ENCODE measurements around the gene IGSF23. TPM values are rescaled to one million over a fixed set of nuclear protein-coding genes. Genes with fewer than 3 reads are reported as not detected.

The IGSF23 gene
- total RNA-seq, 6 experiments from 2014 or later = 4.4 to 15.2 (median 9.0) TPM

DNA sequence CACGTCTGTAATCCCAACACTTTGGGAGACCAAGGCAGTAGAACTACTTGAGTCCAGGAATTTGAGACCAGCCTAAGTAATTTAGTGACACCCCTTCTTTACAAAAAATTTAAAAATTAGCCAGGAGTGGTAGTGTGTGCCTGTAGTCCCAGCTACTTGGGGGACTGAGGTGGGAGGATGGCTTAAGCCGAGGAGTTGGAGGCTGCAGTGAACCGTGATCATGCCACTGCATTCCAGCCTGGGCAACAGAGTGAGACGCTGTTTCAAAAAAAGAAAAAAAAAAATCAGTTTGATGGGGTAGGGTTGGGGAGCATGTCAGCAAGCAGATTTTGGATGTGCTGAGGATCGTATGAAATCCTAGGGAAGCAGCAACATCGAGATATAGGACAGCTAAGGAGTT is 62.2 kb downstream of the IGSF23 start:
- no peaks in the 10 kb centered on the region for H3K36me3 ChIP-seq
- no peak overlapping the region for H3K27ac ChIP-seq
- intact Hi-C loops (cut with DNase I) = no loop called here
- no peak for ATAC-seq
- no peak for DNase-seq
- no peaks in the 10 kb centered on the region for H3K9me3 ChIP-seq
- H3K4me1 ChIP-seq = no peaks in the 10 kb centered on the region
- 88% methylated on average over 5 of the region's 6 CpGs for WGBS (ENCODE audit: insufficient coverage, low coverage, low lambda C conversion rate, missing lambda C conversion rate)
- no peaks in the 10 kb centered on the region for H3K27me3 ChIP-seq
- no peak overlapping the region for H3K4me3 ChIP-seq
- TF ChIP-seq POLR2A (IDR thresholded peaks at IDR 0.05) = no peak
- TF ChIP-seq, protein P1, sequence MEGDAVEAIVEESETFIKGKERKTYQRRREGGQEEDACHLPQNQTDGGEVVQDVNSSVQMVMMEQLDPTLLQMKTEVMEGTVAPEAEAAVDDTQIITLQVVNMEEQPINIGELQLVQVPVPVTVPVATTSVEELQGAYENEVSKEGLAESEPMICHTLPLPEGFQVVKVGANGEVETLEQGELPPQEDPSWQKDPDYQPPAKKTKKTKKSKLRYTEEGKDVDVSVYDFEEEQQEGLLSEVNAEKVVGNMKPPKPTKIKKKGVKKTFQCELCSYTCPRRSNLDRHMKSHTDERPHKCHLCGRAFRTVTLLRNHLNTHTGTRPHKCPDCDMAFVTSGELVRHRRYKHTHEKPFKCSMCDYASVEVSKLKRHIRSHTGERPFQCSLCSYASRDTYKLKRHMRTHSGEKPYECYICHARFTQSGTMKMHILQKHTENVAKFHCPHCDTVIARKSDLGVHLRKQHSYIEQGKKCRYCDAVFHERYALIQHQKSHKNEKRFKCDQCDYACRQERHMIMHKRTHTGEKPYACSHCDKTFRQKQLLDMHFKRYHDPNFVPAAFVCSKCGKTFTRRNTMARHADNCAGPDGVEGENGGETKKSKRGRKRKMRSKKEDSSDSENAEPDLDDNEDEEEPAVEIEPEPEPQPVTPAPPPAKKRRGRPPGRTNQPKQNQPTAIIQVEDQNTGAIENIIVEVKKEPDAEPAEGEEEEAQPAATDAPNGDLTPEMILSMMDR (IDR thresholded peaks at IDR 0.05) = no peak

DNA sequence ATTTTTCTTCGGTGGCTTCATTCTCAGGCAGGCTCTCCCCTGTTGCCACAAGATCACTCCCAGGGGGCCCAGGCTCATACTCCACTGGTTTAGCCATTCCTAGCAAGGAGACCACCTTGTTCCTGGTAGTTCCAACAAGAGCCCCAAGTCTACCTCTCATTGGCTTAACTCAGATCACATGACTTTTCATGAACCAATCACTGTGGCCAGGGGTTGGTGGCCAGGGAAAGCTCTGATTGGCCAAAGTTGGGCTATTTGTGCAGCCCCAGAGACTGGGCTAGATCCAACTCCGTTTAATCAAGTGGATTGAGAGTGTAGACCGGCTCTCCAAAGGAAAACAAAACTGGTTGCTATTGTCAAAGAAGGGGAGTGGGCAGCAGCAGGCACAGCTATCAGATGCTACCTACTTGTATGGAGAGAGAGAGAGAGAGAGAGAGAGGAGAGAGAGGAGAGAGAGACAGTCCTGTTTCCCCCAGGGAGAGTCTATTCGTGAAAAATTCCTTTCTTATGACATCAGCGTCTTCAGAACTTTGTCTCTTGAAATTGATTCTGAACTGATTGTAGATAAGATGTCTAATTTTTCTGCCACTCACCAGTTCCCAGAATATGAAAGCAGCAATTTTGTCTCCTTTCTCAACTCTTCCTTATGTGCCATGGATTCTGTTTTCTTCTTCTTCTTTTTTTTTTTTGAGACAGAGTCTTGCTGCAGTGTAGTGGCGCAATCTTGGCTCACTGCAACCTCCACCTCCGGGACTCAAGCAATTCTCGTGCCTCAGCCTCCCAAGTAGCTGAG is 63.9 kb downstream of the IGSF23 start:
- Histone ChIP-seq H3K4me1 (no peaks in the 10 kb centered on the region), H3K36me3 (no peaks in the 10 kb centered on the region)
- intact Hi-C loops (cut with DNase I) = no loop called here

DNA sequence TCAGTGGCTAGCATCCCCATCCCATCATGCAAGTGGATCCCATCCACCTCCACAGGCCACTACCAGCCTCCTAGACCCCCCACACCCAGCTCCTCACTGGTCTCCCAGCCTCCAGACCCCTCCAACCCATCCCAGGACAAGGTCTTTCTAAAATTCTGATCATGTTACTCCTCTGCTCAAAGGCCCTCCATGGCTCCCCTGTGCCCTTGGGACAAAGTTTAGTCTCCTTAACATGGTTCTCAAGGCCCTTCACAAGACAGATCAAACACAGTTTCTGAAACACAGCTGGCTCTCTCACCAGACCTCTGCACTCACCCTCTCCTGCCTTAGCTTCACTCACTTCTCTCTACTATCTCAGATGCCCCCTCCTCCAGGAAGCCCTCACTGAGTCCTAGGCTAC is 67.2 kb downstream of the IGSF23 start:
- no peaks in the 10 kb centered on the region for H3K36me3 ChIP-seq
- intact Hi-C loops (cut with DNase I) = loop anchor here in 1 of 2 donors (10.0 kb wide), 1 partner anchor 74 kb away; no protein-coding TSS in a partner anchor
- DNase-seq (no peak), ATAC-seq (no peak)
- no peaks in the 10 kb centered on the region for H3K4me1 ChIP-seq
- H3K27me3 ChIP-seq = no peaks in the 10 kb centered on the region
- TF ChIP-seq, protein P1 (IDR thresholded peaks at IDR 0.05) = no peak
- no peak for TF ChIP-seq POLR2A (IDR thresholded peaks at IDR 0.05)
- H3K27ac ChIP-seq = no peak overlapping the region
- H3K9me3 ChIP-seq = no peaks in the 10 kb centered on the region
- no peak overlapping the region for H3K4me3 ChIP-seq

More for the DNA sequence above, 63.9 kb downstream of the IGSF23 start:
- DNase-seq (no peak), ATAC-seq (peak in 1 of 4 donors; percentile 25)
- TF ChIP-seq POLR2A (IDR thresholded peaks at IDR 0.05) = no peak
- TF ChIP-seq, protein P1 (IDR thresholded peaks at IDR 0.05) = no peak
- 66% methylated on average over 4 of the region's 8 CpGs for WGBS (ENCODE audit: insufficient coverage, low coverage, low lambda C conversion rate, missing lambda C conversion rate)
- Histone ChIP-seq H3K27ac (no peak overlapping the region), H3K4me3 (no peak overlapping the region), H3K9me3 (no peaks in the 10 kb centered on the region), H3K27me3 (no peaks in the 10 kb centered on the region)

DNA sequence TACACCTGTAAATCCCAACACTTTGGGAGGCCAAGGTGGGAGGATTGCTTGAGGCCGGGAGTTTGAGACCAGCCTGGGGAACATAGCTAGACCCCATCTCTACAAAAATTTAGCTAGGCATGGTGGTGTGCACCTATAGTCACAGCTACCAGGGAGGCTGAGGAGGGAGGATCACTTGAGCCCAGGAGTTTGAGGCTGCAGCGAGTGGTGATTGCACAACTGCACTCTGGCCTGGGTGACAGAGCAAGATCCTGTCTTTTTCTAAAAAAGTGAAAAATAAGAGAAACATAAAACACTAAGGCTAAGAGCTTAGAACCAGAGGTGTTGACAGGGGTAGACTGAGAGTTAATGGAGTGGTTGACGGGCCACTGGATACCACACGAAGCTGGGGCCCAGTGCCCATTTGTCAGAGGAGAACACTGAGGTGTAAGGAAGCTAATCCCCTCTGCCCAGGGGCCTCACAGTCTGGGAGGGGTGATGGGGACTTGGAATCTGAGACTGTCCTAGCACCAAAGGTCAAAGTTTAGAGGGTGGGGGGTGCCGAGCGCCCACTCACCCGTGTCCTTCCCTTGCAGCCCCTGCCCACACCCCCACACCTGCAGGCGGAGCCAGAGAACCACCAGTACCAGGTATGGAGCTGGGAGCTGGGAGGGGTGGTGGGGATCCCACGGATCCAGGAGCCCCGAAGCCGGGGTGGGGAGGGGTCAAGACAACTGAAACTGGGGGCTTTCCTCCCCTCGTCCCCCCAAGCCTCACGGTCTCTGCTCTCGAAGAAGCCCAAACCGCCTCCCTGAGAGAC is 68.8 kb downstream of the IGSF23 start:
- no peak overlapping the region for H3K27ac ChIP-seq
- H3K4me3 ChIP-seq = no peak overlapping the region
- TF ChIP-seq, protein P1 (IDR thresholded peaks at IDR 0.05) = no peak
- no peak for TF ChIP-seq POLR2A (IDR thresholded peaks at IDR 0.05)
- 79% methylated on average over 4 of the region's 15 CpGs for WGBS (ENCODE audit: insufficient coverage, low coverage, low lambda C conversion rate, missing lambda C conversion rate)
- ATAC-seq (no peak), DNase-seq (no peak)
- H3K9me3 ChIP-seq = no peaks in the 10 kb centered on the region
- intact Hi-C loops (cut with DNase I) = loop anchor here in 1 of 2 donors (10.0 kb wide), 1 partner anchor 73 kb away; no protein-coding TSS in a partner anchor
- no peaks in the 10 kb centered on the region for H3K27me3 ChIP-seq
- H3K36me3 ChIP-seq = no peaks in the 10 kb centered on the region
- no peaks in the 10 kb centered on the region for H3K4me1 ChIP-seq
